Measurements from ENCODE around the gene TMEM222.

The TMEM222 gene

GRCh38 chr1:27348861-27349783 lies 27.2 kb downstream of the TMEM222 start:
- Histone ChIP-seq H4K20me1 (ENCODE audit: insufficient read depth, low read length, poor library complexity, severe bottlenecking) (no peaks in the 10 kb centered on the region), H3K79me2 (ENCODE audit: insufficient read depth, low read length) (peaks cover 19% of the 10 kb centered on the region; the same call in 1 of the 2 replicates), H3K4me2 (ENCODE audit: low read depth, low read length, poor library complexity, severe bottlenecking) (no peak overlapping the region), H3K9ac (ENCODE audit: low read depth, low read length, poor library complexity, severe bottlenecking) (no peak overlapping the region), H3K27me3 (ENCODE audit: insufficient read depth, low read length, poor library complexity, severe bottlenecking) (no peaks in the 10 kb centered on the region), H3K36me3 (ENCODE audit: insufficient read depth, low read length) (peaks cover 5% of the 10 kb centered on the region; the same call in 1 of the 2 replicates), H3K4me3 (ENCODE audit: low read length, poor library complexity, severe bottlenecking) (no peak overlapping the region), H3K4me1 (ENCODE audit: insufficient read depth, low read length, poor library complexity, severe bottlenecking) (peaks cover 12% of the 10 kb centered on the region), H3F3A (ENCODE audit: low read depth) (no peaks in the 10 kb centered on the region), H3K9me3 (ENCODE audit: insufficient read depth, low read depth, low read length) (no peaks in the 10 kb centered on the region), H3K9me2 (replicated peaks; ENCODE audit: low read depth, low read length) (no peaks in the 10 kb centered on the region), H2AFZ (ENCODE audit: low read length) (no peak overlapping the region)
- TF ChIP-seq EZH2phosphoT487 (IDR thresholded peaks at IDR 0.05; ENCODE audit: borderline replicate concordance): no peak
- no peak for TF ChIP-seq CTCF (conservative IDR thresholded peaks at IDR 0.05; ENCODE audit: low read length)

- H3K4me3 ChIP-seq (ENCODE audit: low read length, poor library complexity, severe bottlenecking): no peak overlapping the region
Measured at GRCh38 chr1:27349784-27350662, 28.1 kb downstream of the TMEM222 start.

More at GRCh38 chr1:27349784-27350662, 28.1 kb downstream of the TMEM222 start:
- H3K9me3 ChIP-seq (ENCODE audit: insufficient read depth, low read depth, low read length): no peaks in the 10 kb centered on the region
- H3K4me1 ChIP-seq (ENCODE audit: insufficient read depth, low read length, poor library complexity, severe bottlenecking): peaks cover 7% of the 10 kb centered on the region
- TF ChIP-seq CTCF (conservative IDR thresholded peaks at IDR 0.05; ENCODE audit: low read length) (no peak), EZH2phosphoT487 (IDR thresholded peaks at IDR 0.05; ENCODE audit: borderline replicate concordance) (no peak)
- H3K9me2 ChIP-seq (replicated peaks; ENCODE audit: low read depth, low read length): no peaks in the 10 kb centered on the region
- peaks cover 12% of the 10 kb centered on the region; the same call in 1 of the 2 replicates for H3K79me2 ChIP-seq (ENCODE audit: insufficient read depth, low read length)
- no peaks in the 10 kb centered on the region for H3K27me3 ChIP-seq (ENCODE audit: insufficient read depth, low read length, poor library complexity, severe bottlenecking)
- H4K20me1 ChIP-seq (ENCODE audit: insufficient read depth, low read length, poor library complexity, severe bottlenecking): no peaks in the 10 kb centered on the region
- no peak overlapping the region for H2AFZ ChIP-seq (ENCODE audit: low read length)
- H3K36me3 ChIP-seq (ENCODE audit: insufficient read depth, low read length): peaks cover 5% of the 10 kb centered on the region; the same call in 1 of the 2 replicates
- H3K4me2 ChIP-seq (ENCODE audit: low read depth, low read length, poor library complexity, severe bottlenecking): no peak overlapping the region
- no peak overlapping the region for H3K9ac ChIP-seq (ENCODE audit: low read depth, low read length, poor library complexity, severe bottlenecking)
- H3F3A ChIP-seq (ENCODE audit: low read depth): no peaks in the 10 kb centered on the region

All from Loucy (cell line).